VCaP (cell line): ENCODE measurements around the gene KPNA6.

Experiments used
- H3K27ac ChIP-seq: fragments of 450-650 bp; 2 replicates; pipeline ENCODE4 v1.5.1; 2017
- TF ChIP-seq, protein P1 (sequence below): fragments of 450-650 bp; conservative IDR thresholded peaks from 2 replicates; pipeline ENCODE4 v1.5.1; 2017; ENCODE audit warnings: mild to moderate bottlenecking, moderate library complexity

Gene KPNA6

GRCh38 chr1:32091176-32091575 is 16.7 kb upstream of the KPNA6 start:
- no peak overlapping the region for H3K27ac ChIP-seq

DNA sequence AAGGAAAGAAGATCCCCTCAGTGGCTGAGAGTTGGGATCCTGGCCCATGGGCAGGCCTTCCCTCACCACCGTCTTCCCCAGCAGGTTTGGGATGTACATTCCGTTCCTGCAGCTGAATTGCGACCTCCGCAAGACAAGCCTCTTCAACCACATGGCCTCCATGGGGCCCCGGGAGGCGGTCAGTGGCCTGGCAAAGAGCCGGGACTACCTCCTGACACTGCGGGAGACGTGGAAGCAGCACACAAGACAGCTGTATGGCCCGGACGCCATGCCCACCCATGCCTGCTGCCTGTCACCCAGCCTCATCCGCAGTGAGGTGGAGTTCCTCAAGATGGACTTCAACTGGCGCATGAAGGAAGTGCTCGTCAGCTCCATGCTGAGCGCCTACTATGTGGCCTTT is 16.3 kb upstream of the KPNA6 start:
- TF ChIP-seq, protein P1, sequence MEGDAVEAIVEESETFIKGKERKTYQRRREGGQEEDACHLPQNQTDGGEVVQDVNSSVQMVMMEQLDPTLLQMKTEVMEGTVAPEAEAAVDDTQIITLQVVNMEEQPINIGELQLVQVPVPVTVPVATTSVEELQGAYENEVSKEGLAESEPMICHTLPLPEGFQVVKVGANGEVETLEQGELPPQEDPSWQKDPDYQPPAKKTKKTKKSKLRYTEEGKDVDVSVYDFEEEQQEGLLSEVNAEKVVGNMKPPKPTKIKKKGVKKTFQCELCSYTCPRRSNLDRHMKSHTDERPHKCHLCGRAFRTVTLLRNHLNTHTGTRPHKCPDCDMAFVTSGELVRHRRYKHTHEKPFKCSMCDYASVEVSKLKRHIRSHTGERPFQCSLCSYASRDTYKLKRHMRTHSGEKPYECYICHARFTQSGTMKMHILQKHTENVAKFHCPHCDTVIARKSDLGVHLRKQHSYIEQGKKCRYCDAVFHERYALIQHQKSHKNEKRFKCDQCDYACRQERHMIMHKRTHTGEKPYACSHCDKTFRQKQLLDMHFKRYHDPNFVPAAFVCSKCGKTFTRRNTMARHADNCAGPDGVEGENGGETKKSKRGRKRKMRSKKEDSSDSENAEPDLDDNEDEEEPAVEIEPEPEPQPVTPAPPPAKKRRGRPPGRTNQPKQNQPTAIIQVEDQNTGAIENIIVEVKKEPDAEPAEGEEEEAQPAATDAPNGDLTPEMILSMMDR: no peak
- no peak overlapping the region for H3K27ac ChIP-seq

More at GRCh38 chr1:32091176-32091575, 16.7 kb upstream of the KPNA6 start:
- TF ChIP-seq, protein P1: no peak

DNA sequence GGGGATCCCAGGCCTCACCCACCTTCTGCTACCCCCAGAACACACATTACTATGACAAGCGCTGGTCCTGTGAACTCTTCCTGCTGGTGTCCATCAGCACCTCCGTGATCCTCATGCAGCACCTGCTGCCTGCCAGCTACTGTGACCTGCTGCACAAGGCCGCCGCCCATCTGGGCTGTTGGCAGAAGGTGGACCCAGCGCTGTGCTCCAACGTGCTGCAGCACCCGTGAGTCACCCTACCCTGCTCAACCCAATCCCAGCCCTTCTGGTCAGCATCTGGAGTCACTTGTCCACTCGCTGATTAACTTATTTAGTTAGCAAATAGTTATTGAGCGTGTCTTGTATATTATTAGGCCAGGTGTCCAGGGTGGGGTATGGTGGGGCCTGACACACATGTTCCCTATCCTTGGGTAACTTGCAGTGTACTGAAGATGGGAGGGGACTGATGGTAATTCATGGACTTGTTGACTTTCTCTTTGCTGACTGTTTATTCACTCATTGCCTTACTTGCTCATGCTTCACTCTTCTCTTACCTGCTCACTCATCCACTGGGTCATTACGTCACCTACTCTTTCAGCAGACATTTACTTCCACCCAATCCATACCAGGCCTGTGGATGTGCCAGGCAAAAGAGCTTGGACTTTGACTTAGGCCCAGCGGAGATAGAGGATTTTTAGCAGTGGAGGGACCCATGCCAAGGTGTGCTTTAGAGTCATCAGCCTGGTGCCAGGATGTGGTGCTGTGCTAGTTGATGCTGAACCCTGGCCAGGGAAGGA is 12.9 kb upstream of the KPNA6 start:
- H3K27ac ChIP-seq: no peak overlapping the region
- TF ChIP-seq, protein P1: no peak

GRCh38 chr1:32099426-32099825 is 8.4 kb upstream of the KPNA6 start:
- TF ChIP-seq, protein P1: no peak
- no peak overlapping the region for H3K27ac ChIP-seq

- H3K27ac ChIP-seq: no peak overlapping the region
- TF ChIP-seq, protein P1: no peak
Observed at GRCh38 chr1:32100359-32100758, 7.5 kb upstream of the KPNA6 start.

DNA sequence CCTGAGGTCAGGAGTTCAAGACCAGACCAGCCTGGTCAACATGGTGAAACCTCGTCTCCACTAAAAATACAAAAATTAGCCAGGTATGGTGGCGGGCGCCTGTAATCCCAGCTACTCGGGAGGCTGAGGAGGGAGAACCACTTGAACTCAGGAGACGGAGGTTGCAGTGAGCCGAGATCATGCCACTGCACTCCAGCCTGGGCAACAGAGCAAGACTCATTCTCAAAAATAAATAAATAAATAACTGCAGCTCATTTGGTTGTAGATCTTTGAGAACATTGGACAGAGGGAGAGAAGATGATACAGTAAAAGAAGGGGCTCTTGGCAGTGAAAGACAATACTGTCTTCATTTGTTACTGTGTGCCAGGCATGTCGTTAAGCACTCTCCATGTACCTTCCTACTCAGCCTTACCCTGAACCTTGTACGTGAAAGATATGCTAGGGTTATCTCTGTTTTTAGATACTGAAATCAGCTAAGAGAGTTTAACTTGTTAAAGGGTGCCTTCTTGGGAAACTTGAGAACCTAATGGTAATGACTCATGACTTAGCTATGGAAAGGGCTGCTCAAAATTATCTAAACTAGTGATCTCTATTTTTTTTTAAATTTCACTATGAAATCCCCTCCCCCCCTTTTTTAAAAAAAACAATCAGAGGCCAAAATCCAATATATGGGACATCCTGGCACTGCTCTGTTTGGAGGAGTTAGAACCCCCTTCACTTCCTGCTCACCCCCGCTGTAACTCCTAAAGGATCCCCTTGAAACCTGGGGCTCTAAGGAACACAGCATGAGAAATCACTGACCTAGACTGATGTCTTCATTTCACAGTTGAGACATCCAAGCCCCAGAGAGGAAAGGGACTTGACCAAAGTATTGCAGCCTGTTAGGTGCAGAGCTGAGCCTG is 6.8 kb upstream of the KPNA6 start:
- no peak overlapping the region for H3K27ac ChIP-seq
- TF ChIP-seq, protein P1: no peak

DNA sequence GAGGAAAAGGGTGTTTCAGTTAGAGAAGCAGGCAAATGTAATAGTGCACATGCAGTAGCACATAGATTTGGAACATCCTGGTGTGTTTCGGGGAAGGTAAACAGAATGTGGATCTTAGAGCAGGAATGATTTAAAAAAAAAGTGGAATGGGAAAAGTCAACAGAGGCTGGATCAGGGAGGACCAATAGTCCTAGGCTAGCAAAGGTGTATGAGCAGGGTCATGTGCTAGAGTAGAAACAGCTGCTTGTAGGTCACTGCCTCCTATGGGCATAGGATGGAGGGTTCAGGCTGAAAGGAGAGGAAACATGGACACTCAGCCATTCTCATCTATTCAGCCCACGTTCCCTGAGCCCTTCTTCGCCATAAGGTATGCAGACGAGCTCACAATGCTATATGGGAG is 3.7 kb upstream of the KPNA6 start:
- H3K27ac ChIP-seq: no peak overlapping the region
- TF ChIP-seq, protein P1: no peak
